ENCODE data around the gene PATZ1.

- TF ChIP-seq CTCF (conservative IDR thresholded peaks at IDR 0.05) (no peak), ZFX (IDR thresholded peaks at IDR 0.05) (no peak)
Measured at GRCh38 chr22:31279821-31280505, 66.2 kb downstream of the PATZ1 start.
